DND-41 (cell line): ENCODE results near the gene PNLDC1.

Experiments used
- CTCF ChIP-seq: IDR thresholded peaks from 2 replicates; pipeline ENCODE4 v1.5.1; 2012; ENCODE audit warnings: borderline replicate concordance, low read length, moderate library complexity, mild to moderate bottlenecking; ENCODE audit not compliant: poor library complexity, severe bottlenecking; ENCODE audit errors: extremely low read depth
- EZH2 ChIP-seq: IDR thresholded peaks from 3 replicates; pipeline ENCODE4 v1.6.1; 2012; ENCODE audit warnings: borderline replicate concordance, low read depth, mild to moderate bottlenecking, moderate library complexity, low read length, inconsistent platforms; ENCODE audit not compliant: severe bottlenecking

GRCh38 chr6:159756508-159756907 lies 43.6 kb upstream of the PNLDC1 start:
- TF ChIP-seq CTCF, result no peak
- TF ChIP-seq EZH2, result no peak
